Globus pallidus (tissue), 1 donor: ENCODE measurements around the gene ZNF474.
A peak's percentile ranks its signal among the peaks of the same experiment; 100 is the strongest.
"Not testable (repeated sequence)": the region's sequence is repeated elsewhere in the genome, so short reads cannot be mapped to it uniquely, and the experiment has no call there.

Experiments used
- DNase-seq: peaks from one replicate; pipeline ENCODE4 v3.0.0-alpha.2; 2015; ENCODE audit warnings: low spot score

ZNF474 gene

DNA sequence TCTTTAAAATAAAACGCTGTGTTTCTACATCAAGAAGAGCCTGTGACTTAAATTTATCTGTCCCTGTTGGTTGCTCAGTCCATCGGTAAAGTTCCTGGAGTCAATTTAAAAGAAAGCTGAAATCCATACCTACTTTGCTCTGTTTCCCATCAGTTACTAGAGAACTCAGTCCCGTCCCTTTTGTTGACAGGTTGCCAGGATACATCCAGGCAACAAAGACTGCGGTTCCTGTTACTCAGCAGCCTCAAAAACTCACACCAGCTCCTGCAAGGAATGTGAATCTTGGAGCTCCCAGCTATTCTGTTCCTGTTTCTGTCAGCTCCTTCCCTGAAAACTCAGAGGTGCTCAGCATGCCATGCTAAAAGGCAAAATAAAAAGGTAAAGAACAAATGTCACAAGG lies at the start of gene ZNF474:
TSS of gene ZNF474 (plus strand) at position 241 of the 400 bp plus-strand sequence. CDS start 22,445 bp downstream, outside the sequence.
- DNase-seq = no peak

- DNase-seq = no peak
Measured at GRCh38 chr5:122081541-122081940, 47.8 kb upstream of the ZNF474 start.

- no peak for DNase-seq
Measured at GRCh38 chr5:122083535-122083934, 45.8 kb upstream of the ZNF474 start.

DNA sequence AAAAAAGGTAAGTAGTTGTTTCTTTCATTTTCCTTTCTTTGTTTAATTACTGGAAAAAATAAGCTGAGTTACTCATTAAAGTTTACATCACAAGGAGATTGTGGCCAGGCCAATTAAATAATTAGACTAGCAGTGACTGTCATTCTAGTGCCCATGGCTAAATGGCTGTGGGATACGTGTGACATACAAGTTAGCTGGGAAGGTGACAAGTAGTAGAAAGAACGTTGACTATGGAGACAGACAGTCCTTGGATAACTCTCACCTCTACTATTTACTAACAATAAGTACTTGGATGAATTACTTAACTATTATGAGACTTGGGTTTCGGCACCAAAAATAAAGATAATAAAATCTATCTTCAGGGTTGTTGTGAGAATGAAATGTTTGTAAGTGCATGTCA lies 44.3 kb upstream of the ZNF474 start:
- DNase-seq = no peak

- DNase-seq = no peak
Measured at GRCh38 chr5:122089096-122090013, 40.0 kb upstream of the ZNF474 start.

DNA sequence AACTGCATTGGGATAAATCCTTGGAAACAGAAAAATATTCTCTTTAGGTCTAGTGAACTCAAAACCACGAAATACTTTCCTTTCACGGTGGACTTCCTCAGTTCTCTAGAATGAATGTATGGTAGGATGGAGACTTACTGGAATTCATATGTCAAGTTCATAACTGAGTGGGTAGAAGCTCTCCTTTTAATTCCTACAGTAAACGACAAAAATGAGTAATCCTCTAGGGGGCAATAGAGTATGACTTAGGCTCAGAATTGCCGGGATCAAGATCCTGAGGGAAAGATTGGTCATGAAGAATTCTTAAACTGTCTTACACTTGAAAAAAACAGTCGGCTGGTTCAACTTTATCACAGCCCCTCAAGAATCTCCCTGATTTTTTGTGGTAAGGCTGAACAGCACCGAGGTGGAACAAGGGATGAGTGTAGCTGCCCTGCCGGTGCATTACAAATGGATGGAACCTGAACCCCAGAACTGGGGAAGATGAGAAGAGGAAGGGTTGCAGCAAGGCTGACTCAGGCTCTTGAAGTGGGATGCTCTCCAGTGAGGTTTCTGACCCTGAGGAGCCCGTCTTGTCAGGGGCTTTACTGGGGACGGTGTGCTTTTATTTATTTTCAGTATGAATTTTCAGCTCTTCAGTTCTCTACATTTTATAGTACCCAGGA lies 37.3 kb upstream of the ZNF474 start:
- peak; percentile 22 for DNase-seq

DNA sequence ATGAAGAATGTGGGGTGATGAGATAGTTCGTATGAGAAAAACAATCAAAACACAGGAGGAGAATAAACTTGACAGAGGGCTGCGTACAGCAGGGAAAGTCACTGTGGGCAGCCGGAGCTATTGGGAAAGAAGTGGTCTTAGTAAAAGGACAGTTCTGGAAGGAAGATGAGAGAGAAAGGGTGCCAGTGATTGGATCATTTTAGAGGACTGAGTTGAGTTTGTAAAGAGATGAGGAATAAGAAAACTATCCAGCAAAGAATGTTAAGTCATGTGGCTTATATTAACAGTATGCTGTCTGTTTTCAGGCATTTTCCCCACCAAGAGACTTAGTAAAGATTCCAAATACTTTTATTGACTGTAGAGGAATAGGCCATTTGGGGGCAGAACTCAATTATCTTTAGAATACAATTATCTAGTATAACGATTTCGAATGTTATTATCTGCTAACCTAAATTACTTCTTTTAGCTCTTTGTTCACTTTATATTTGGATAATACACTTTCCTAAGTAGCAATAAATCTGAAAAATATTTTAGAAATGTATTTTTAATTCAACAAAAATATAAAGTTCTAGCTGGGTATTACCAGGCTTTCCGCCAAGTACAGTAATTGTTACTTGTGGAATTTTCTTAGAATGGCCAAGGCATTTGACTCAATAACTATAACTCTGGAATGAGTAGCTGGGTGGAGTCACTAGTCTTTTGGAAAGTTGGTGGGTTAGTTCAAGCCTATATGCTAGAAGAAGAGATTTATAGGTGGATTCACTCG lies 35.7 kb upstream of the ZNF474 start:
- no peak for DNase-seq

DNA sequence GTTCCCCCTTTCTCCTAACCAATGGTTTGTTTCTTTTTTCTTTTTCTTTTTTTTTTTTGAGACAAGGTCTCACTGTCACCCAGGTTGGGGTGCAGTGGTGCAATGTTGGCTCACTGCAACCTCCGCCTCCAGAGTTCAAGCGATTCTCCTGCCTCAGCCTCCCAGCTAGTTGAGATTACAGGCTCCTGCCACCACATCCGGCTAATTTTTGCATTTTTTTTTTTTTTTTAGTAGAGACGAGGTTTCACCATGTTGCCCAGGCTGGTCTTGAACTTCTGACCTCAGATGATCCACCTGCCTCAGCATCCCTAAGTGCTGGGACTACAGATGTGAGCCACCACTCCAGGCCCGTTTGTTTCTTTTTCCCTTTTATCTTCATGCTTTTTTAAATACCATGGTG lies 35.1 kb upstream of the ZNF474 start:
- DNase-seq = not testable (repeated sequence)

DNA sequence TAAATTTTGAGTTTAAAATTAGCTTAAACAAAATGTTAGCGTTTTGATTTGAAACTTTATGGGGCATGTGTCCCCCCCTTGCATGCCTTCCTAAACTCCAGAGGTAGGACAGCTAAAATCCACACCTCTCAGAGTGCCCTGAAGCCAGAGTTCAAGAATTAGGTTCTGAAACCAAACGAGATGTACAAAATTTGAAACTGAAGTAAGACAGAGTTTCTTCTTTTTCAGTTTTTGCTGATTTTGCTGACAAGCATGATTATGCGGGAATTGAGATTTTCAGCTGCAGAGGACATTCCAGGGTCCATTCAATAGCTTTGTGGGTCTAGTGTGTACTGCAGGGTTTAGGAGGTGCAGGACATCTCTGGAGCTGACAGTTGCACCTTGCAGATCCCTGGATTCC lies 34.2 kb upstream of the ZNF474 start:
- DNase-seq = no peak

- DNase-seq = no peak
Measured at GRCh38 chr5:122097391-122097790, 32.0 kb upstream of the ZNF474 start.

DNA sequence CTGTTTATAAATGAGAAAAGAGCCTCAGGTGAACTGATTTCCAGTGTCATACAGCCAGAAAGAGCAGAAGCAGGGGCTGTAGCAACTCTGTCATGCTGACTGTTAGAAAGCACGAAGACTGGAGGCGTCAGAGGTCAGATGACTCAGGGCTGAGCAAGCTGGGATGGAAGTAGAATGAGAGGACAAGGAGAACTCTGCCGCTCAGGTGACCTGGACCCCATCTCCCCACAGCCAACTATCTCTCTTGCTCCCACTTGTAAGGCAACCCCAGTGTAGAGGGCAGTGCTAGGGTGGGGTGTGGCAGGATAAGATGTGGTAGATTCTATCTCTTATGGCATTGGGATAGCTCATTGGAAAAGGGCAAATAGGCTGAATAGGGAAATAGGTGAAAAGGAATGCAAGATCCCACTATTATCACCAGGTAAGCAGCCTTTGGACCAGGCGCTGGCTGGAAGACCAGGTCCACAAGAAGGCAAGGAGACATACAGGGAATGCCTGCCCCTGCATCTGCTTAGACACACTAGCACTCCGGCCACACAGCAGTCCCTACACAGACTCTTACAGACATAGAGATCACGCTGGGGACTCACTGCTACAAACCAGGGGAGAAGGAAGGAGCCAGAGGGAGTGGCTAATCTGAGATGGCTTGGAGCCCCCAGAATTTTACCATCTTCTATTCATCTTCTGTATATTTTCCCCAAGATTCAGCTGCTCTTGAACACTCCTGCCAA lies 30.1 kb upstream of the ZNF474 start:
- no peak for DNase-seq

- DNase-seq = no peak
Measured at GRCh38 chr5:122101636-122102285, 27.6 kb upstream of the ZNF474 start.

DNA sequence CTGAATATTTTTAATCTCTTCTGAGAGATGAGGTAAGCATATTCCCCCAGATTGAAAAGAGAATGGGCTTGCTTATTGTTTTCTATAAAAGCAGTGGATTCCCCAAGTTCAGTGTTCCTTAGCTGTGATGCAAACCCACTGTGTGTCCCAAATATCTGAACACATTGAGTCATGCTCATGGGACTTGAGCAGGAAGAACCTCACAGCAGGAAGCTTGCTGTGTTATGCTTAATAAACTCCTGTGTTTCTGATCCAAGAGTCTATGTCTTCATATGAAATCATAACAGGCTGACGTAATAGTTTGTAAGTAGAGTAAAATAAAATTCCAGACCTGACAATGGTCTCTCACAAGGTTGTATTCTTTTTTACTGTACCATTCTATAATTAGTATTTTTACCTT lies 26.5 kb upstream of the ZNF474 start:
- DNase-seq = no peak

GRCh38 chr5:122105909-122106308 lies 23.4 kb upstream of the ZNF474 start:
- DNase-seq = no peak

GRCh38 chr5:122107016-122107415 lies 22.3 kb upstream of the ZNF474 start:
- no peak for DNase-seq

DNA sequence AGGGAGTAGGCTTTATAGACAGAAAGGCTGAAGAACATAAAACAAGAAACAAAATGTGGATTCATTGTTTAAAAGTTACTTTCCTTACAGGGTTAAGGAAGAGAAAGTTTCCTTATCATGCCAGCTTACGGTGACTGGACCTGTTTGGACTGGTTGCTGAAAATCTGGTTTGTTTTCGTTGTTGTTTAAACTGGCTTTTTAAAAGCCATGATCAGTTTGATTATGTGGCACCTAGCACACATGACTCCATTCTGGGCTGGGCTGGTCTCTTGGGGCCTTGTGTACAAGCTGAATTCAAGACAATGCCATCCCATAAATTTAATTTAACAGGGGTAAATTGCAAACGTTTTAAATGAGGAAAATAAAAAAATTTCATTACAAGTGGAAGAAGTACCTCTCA lies 18.4 kb upstream of the ZNF474 start:
- DNase-seq = no peak

GRCh38 chr5:122111460-122111859 lies 17.9 kb upstream of the ZNF474 start:
- DNase-seq = no peak

- DNase-seq = no peak
Measured at GRCh38 chr5:122112063-122112462, 17.3 kb upstream of the ZNF474 start.

GRCh38 chr5:122112733-122113558 lies 16.4 kb upstream of the ZNF474 start:
- DNase-seq = no peak

DNA sequence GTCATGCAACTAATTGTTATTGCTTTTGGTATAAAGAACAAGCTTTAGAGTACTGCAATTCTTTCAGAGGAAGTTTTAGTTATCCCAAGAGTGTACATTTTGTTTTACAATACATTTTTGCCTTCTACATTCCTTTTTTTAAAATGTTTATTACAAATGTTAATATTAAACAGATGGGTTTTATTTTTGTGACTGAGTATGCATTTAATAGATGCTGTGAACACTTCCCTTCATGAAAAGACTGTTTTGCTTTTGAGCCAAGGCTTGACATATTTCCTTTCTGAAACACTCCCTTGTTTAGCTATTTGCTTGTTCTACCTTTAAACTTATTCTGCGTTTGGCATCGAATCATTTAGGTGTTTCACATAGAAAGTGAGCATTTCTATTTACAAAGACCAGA lies 14.8 kb upstream of the ZNF474 start:
- DNase-seq = no peak
